Ishikawa (cell line): ENCODE data around the gene CXorf65.

Experiments
- CEBPB ChIP-seq: IDR thresholded peaks from 2 replicates; pipeline ENCODE4 v1.6.1; 2012
- CREB1 ChIP-seq: IDR thresholded peaks from 2 replicates; pipeline ENCODE4 v1.6.1; 2012; ENCODE audit warnings: low read depth
- EGR1 ChIP-seq: IDR thresholded peaks from 2 replicates; pipeline ENCODE4 v1.6.1; 2012
- EP300 ChIP-seq: IDR thresholded peaks from 2 replicates; pipeline ENCODE4 v1.6.1; 2012; ENCODE audit warnings: borderline replicate concordance
- NFIC ChIP-seq: IDR thresholded peaks from 2 replicates; pipeline ENCODE4 v1.6.1; 2012
- RAD21 ChIP-seq: IDR thresholded peaks from 2 replicates; pipeline ENCODE4 v1.6.1; 2012; ENCODE audit warnings: low read depth
- TAF1 ChIP-seq: IDR thresholded peaks from 2 replicates; pipeline ENCODE4 v1.6.1; 2012; ENCODE audit warnings: low read depth, mild to moderate bottlenecking
- TCF12 ChIP-seq: IDR thresholded peaks from 2 replicates; pipeline ENCODE4 v1.6.1; 2012; ENCODE audit warnings: low read depth
- TEAD4 ChIP-seq: IDR thresholded peaks from 2 replicates; pipeline ENCODE4 v1.6.1; 2012
- YY1 ChIP-seq: IDR thresholded peaks from 2 replicates; pipeline ENCODE4 v1.6.1; 2012; ENCODE audit warnings: low read depth
- TF ChIP-seq, protein P1 (sequence below): IDR thresholded peaks from 2 replicates; pipeline ENCODE4 v1.6.1; 2012
- TF ChIP-seq, protein P2 (sequence below): IDR thresholded peaks from 2 replicates; pipeline ENCODE4 v1.6.1; 2012; ENCODE audit warnings: low read depth, mild to moderate bottlenecking

DNA sequence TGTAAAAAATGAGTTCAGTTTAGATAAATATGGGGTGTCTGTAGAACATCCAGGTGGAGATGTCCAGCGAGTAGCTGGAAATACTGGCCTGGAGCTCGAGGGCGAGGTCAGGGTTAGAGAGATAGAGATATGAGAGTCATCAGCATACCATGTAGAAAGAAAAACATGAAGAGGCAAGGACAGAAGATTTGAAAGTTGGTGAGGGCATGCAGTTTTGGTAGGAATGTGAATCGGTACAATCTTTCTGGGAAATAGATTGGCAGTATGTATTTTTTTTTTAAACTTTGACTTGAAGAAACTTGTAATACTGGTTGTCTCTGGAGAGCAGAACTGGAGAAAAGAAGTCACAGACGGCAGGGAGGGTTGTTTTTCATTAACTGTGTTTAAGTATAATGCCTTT lies 36.0 kb downstream of the CXorf65 start:
- TF ChIP-seq NFIC (no peak), EP300 (no peak), RAD21 (no peak), CREB1 (no peak), TAF1 (no peak), YY1 (no peak), CEBPB (no peak), TCF12 (no peak), EGR1 (no peak), TEAD4 (no peak)
- TF ChIP-seq, protein P1, sequence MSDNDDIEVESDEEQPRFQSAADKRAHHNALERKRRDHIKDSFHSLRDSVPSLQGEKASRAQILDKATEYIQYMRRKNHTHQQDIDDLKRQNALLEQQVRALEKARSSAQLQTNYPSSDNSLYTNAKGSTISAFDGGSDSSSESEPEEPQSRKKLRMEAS = no peak
- TF ChIP-seq, protein P2, sequence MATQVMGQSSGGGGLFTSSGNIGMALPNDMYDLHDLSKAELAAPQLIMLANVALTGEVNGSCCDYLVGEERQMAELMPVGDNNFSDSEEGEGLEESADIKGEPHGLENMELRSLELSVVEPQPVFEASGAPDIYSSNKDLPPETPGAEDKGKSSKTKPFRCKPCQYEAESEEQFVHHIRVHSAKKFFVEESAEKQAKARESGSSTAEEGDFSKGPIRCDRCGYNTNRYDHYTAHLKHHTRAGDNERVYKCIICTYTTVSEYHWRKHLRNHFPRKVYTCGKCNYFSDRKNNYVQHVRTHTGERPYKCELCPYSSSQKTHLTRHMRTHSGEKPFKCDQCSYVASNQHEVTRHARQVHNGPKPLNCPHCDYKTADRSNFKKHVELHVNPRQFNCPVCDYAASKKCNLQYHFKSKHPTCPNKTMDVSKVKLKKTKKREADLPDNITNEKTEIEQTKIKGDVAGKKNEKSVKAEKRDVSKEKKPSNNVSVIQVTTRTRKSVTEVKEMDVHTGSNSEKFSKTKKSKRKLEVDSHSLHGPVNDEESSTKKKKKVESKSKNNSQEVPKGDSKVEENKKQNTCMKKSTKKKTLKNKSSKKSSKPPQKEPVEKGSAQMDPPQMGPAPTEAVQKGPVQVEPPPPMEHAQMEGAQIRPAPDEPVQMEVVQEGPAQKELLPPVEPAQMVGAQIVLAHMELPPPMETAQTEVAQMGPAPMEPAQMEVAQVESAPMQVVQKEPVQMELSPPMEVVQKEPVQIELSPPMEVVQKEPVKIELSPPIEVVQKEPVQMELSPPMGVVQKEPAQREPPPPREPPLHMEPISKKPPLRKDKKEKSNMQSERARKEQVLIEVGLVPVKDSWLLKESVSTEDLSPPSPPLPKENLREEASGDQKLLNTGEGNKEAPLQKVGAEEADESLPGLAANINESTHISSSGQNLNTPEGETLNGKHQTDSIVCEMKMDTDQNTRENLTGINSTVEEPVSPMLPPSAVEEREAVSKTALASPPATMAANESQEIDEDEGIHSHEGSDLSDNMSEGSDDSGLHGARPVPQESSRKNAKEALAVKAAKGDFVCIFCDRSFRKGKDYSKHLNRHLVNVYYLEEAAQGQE = no peak
